Iris pigment epithelial cell (primary cell): ENCODE data around the gene MRGPRX2.

Source experiments
- DNase-seq: peaks from one replicate; pipeline ENCODE4 v3.0.0-alpha.2; 2011; ENCODE audit warnings: low read depth

Gene MRGPRX2

DNA sequence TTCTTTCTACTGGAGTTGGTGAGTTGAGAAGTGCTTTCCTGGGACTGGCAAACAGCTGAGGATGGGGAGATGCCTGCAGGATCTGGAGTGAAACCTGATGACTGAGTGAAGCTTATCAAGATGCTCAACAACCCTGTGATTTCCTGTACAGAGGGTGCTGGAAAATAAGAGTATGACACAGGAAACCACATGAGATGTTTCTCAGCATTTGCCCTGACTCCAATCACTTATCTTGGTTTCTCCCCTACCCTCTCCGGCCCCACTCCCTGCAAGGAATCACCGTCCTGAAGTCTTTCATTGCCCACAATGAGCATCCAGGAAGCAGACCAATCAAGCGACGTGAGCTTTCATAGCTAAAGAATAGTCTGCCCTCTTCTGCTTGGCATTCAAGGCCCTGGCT is at the start of gene MRGPRX2:
Gene MRGPRX2 (minus strand): TSS at position 89 of the 400 bp plus-strand sequence. CDS start 4,315 bp downstream, outside the sequence.
- no peak for DNase-seq

- DNase-seq = no peak
Measured at GRCh38 chr11:19110295-19110694, 49.8 kb upstream of the MRGPRX2 start.

- no peak for DNase-seq
Measured at GRCh38 chr11:19107125-19107524, 46.6 kb upstream of the MRGPRX2 start.

DNA sequence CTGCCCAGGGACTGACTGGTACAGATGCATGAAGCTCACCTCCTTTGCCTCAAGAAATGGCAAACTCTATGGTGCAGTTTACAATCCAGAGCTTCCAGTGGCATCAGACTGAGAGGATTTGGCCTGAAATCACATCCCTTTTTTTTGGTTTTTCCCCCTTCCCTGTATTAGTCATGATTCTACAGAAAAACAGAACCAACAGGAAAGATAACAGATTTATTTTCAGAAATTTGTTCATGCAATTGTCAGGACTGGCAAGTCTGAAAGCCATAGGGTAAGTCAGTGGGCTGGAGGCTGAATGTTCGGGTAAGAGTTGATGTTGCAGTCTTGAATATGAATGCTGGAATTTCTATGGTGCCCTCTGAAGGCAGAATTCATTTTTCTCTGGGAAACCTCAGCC is 44.5 kb upstream of the MRGPRX2 start:
- DNase-seq = no peak

GRCh38 chr11:19102521-19102900 is 42.0 kb upstream of the MRGPRX2 start:
- no peak for DNase-seq

GRCh38 chr11:19101796-19102520 is 41.4 kb upstream of the MRGPRX2 start:
- DNase-seq = no peak

DNA sequence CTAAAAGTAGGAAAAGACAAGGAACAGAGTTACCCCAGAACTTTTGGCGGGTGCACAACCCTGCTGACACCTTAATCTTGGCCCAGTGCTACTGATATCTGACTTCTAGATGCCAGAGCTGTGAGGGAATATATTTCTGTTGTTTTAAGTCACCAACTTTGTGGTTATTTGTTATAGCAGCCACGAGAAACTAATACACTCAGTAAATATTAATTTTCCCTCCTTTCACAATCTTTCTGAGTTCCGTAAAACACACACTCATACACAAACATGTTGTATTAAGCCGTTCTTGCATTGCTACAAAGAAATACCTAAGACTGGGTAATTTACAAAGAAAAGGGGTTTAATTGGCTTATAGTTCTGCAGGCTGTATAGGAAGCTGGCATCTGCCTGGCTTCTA is 40.4 kb upstream of the MRGPRX2 start:
- no peak for DNase-seq

GRCh38 chr11:19099093-19099492 is 38.6 kb upstream of the MRGPRX2 start:
- DNase-seq = no peak

GRCh38 chr11:19094859-19095258 is 34.3 kb upstream of the MRGPRX2 start:
- DNase-seq = no peak

- peak; percentile 24 for DNase-seq
Measured at GRCh38 chr11:19093976-19094375, 33.5 kb upstream of the MRGPRX2 start.

GRCh38 chr11:19092850-19093249 is 32.3 kb upstream of the MRGPRX2 start:
- no peak for DNase-seq

DNA sequence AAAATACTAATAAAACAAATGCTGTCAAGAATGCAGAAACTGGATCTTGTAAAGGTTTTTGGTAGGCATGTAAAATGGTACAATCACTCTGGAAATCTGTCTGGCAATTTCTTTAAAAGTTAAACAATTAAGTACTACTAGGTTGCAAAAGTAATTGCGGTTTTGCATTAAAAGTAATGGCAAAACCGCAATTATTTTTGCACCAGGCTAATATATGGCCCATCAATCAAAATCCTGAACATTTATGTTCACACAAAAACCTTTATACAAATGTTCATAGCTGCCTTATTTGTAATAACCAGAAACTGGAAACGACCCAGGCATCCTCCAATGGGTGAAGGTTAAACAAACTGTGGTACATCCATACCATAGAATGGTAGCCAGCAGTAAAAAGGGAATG is 31.8 kb upstream of the MRGPRX2 start:
- no peak for DNase-seq

GRCh38 chr11:19091366-19091765 is 30.8 kb upstream of the MRGPRX2 start:
- DNase-seq = no peak

GRCh38 chr11:19089421-19089820 is 28.9 kb upstream of the MRGPRX2 start:
- no peak for DNase-seq

DNA sequence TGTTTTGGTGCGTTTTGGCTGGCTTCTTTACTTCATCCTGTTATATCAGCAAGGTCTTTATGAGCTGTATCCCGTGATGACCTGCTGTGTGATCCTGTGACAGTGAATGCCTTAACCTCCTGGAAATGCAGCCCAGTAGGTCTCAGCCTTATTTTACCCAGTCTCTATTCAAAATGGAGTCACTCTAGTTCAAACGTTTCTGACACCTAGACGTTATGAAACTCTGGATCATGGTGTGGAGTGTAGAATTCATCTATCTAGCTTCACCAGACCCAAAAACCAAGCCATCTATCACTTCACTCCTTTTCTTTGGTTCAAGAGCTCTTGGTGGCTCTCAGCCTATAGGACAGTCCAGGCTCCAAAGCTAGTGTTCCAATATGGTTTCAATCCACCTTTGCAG is 28.3 kb upstream of the MRGPRX2 start:
- no peak for DNase-seq

- DNase-seq = peak; percentile 72
Measured at GRCh38 chr11:19087658-19088057, 27.1 kb upstream of the MRGPRX2 start.

DNA sequence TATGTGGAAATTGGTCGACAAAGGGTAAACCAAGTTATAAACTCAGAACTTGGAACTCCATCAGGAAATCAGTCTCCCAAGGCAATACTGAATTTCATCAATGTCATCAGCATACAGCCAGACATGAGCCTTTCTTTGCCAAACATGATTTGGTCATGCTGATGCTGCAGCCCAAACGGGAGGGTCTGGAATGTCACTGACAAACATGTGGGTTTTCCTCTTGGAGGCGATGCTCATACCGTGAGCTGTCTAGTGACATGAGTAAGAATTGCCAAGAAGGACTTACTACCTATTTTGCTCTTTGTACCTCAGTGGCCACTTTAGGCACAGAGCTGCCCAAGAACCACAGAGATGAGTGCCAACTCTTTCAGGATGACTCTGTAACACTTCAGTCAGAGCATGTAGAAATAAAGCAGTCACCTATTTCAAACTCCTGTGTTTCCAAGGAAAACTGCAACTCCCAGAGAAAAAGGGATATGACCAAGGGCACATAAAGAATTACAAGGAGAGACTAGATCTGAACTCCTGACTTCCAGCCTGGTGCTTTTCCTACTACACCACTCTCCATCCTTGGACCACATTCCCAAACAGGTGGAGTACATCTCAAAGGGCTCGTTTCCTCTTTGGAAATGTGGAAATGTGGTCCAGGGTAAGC is 24.3 kb upstream of the MRGPRX2 start:
- no peak for DNase-seq

- no peak for DNase-seq
Measured at GRCh38 chr11:19083166-19083565, 22.6 kb upstream of the MRGPRX2 start.

DNA sequence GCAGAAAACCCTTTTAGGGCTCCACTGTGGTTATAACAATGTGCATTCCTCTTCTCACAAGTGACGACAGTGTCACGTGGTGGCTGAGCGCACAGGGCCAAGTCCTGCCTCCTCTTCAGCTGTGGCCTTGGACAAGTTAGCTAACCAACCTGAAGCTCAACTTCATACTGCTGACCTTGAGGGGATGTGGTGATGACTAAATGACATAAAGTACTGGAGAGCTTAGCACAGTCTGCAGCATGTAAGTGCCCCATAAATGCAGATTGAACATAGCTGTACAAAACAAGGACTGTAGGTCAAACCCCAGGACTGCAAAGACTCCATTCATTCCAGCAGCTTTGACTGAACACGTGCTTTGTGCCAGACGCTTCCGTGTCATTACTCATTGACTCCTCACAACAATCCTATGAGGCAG is 20.1 kb upstream of the MRGPRX2 start:
- DNase-seq = peak; percentile 73

GRCh38 chr11:19079643-19080440 is 19.3 kb upstream of the MRGPRX2 start:
- peak; percentile 73 for DNase-seq

GRCh38 chr11:19077965-19078364 is 17.4 kb upstream of the MRGPRX2 start:
- no peak for DNase-seq

GRCh38 chr11:19076744-19077589 is 16.4 kb upstream of the MRGPRX2 start:
- peak; percentile 27 for DNase-seq
